Astrocyte of the hippocampus (primary cell): ENCODE data around the gene ROMO1.

Experiments
- DNase-seq: peaks from one replicate; pipeline ENCODE4 v3.0.0; 2011; ENCODE audit warnings: low read depth, low spot score

Gene ROMO1

DNA sequence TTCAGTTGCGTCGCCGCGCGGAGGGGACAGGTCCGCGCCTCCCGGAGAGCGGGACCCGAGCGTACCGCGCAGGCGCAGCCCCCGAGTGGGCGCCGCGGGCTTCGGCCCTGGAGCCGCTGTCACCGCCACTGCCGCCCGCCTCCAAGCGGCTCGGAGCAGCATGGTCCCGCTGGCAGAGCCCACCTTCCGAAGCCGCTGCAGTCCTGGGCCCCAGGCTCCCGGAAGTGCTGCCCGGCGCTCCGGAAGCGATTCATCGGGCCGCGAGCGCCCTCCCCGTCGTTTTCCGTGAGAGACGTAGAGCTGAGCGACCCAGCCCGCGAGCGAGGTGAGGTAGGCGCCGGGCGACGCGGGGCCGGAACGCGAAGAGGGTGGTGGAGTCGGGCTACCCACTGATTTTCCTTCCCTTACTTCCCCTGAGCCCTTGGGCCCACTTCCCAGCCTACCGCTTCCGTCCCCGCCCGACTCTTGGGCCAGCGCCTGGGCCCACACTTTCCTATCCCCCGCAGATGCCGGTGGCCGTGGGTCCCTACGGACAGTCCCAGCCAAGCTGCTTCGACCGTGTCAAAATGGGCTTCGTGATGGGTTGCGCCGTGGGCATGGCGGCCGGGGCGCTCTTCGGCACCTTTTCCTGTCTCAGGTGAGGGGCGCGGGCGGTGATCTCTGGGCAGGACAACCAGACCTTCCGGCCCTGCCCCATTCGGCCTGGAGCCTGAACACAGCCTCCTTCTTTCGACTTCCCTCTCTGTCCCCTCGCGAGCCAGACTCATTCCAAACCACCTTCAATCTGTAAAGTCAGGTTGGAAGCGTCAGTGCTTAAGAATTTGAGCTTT lies at the start of gene ROMO1, which contains the start of gene NFS1:
ROMO1 (plus strand) TSS at position 279 of the 830 bp plus-strand sequence; CDS start at position 507, 228 bp downstream.
NFS1 (minus strand) TSS at position 226 of the 830 bp plus-strand sequence; CDS start at position 162, 64 bp downstream.
- DNase-seq = peak; percentile 95

DNA sequence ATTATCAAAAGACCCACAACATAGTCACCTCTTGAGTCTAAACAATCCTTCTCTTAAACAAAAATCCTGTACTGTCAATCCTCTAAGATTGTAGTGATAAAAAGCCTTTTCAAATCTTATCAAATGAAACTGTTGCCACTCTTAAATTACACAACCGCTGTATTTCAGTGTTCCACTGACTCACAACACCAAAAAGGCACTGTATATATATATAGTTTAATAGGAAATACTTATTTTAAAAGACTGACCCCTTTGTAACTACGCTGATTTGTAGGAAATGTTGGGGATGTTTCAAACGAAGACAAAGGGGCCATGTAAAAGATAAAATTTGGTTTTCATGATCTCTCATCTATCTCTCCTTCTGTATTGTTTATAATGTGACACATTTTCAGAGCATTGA lies 48.6 kb upstream of the ROMO1 start:
- DNase-seq = no peak

DNA sequence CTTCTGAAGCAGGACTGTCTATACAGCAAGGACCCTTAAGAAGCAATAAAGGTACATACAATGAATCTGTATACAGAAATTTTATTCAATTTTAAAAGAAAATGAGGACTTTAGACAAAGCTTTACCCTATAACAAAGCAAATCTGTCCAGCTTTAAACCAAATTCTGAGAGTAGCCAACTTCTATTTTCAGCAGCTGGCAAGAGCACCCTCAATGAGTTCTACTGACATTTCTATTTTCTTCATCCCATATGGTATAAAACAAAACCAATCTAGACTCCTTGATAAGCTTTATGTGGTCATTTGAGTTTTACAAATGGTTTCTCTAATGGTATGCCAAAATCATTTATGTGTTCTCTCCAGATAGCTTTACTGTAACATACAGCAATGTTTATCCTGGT lies 47.2 kb upstream of the ROMO1 start:
- no peak for DNase-seq

- DNase-seq = no peak
Observed at GRCh38 chr20:35652641-35653429, 46.4 kb upstream of the ROMO1 start.

GRCh38 chr20:35653430-35653734 lies 45.8 kb upstream of the ROMO1 start:
- no peak for DNase-seq

DNA sequence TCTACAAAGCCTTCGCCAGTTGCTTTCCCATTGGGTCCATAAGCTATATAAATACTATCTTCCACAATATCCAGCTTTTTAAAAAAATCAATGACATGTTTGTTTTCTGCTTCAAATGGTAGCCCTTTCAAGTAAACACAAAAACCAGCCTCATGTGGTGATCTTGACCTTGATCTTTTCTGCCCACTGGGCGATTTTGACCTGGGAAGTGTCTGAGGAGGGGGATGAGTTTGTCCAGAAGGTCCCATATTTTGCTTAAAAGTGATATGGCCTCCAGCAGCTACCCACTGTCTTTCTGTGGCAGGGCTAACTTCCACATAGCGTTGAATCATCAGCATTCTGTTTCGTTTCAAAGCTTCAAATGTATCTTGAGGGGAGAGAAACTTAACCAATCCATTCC lies 45.3 kb upstream of the ROMO1 start:
- no peak for DNase-seq

DNA sequence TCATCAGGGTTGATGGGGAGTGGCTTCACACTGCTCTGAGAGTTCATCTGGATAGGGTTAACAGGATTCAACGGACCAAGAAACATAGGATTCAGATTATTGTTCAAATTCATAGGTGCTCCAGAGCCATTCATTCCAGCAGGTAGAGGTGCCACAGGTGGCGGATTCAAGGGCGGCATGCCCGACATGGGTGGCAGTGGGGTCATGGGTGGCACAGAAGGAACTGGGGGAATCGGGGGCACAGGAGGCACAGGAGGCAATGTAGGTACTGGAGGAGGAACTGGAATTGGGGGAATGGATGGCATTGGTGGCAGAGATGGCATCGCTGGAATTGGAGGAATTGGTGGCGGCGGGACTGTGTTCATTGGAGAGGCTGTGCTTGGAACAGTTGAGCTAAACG lies 44.8 kb upstream of the ROMO1 start:
- no peak for DNase-seq

DNA sequence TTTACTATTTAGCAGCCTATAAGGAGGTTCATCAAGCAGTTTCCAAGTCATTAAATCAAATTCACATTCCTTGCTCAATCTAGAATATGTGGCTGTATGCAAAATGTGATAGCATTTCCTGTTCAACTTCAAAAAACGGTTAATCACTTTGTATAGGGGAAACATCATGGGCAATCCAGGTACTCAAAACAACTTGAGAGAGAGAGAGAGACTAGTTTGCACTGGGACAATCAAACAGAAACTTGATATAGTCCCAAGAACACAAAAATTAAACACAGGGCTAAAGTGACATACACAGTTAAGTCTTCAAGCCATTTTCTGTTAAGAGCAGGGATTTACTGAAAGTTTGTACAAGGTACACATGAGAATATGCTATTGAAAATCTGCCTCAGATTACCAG lies 41.9 kb upstream of the ROMO1 start:
- no peak for DNase-seq

DNA sequence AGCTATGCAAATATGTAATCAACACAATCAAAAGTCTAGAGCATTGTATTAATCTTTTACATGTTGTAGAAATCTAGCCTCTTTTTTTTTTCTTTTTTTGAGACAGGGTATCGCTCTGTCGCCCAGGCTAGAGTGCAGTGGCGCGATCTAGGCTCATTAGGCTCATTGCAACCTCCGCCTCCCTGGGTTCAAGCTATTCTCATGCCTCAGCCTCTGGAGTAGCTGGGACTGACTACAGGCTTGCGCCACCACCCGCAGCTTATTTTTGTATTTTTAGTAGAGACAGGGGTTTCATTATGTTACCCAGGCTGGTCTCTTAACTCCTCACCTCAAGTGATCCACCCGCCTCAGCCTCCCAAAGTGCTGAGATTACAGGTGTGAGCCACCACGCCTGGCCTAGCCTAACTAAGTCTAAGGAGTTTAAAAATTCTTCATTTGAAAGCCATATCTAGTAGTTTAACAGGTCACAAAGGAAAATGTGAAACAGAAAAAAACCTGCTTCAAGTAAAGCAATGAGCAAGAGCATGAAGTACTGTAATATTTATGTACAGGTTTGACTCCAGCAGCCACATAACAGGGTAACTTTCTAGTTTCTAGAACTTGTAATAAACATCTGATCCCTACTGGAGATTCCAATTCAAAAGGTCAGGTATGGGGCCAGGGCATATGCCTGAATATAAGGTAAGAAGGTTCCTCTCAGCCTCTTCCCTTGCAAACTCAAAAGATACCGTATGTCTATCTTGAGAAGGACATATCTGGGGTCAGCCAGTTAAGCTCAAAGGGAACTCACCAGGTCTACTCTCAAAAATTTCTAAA lies 38.9 kb upstream of the ROMO1 start:
- DNase-seq = no peak

DNA sequence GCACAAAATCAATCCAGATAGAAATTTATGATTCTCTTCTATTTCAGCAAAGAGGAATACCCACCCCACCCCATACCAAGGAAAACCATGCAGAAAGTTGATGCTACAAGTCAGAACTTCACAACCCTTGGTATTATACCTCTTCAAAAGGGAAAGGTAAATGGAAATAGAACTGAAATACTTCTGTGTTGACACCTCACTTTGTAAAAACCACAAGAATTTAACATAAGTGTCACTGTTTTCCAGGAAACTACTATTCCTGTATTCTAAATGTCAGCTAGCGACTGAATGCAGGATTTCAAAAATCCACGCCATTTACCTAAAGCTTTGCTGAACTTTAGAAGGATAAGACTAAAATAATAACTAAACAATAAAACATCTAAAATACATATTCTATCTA lies 38.2 kb upstream of the ROMO1 start:
- DNase-seq = peak; percentile 41

GRCh38 chr20:35661908-35662307 lies 37.3 kb upstream of the ROMO1 start:
- DNase-seq = no peak

- DNase-seq = no peak
Observed at GRCh38 chr20:35662551-35662950, 36.7 kb upstream of the ROMO1 start.

GRCh38 chr20:35663516-35664465 lies 35.4 kb upstream of the ROMO1 start:
- peak; percentile 55 for DNase-seq

- DNase-seq = peak; percentile 97
Observed at GRCh38 chr20:35664466-35665206, 34.6 kb upstream of the ROMO1 start, which contains the start of the genes CPNE1 and RBM12. TSS of gene CPNE1 (minus strand) at chr20:35664900. CDS start at chr20:35632923, 31,977 bp downstream. TSS of gene RBM12 (minus strand) at chr20:35664900. CDS start at chr20:35655322, 9,578 bp downstream.

DNA sequence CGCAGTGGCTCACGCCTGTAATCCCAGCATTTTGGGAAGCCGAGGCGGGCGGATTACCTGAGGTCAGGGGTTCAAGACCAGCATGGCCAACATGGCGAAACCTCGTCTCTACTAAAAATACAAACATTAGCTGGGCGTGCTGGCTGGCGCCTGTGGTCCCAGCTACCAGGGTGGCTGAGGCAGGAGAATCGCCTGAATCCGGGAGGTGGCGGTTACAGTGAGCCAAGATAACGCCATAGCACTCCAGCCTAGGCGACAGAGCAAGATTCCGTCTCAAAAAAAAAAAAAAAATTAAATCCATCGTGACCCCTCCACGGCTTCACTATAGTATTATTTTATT lies 33.3 kb upstream of the ROMO1 start:
- no peak for DNase-seq

DNA sequence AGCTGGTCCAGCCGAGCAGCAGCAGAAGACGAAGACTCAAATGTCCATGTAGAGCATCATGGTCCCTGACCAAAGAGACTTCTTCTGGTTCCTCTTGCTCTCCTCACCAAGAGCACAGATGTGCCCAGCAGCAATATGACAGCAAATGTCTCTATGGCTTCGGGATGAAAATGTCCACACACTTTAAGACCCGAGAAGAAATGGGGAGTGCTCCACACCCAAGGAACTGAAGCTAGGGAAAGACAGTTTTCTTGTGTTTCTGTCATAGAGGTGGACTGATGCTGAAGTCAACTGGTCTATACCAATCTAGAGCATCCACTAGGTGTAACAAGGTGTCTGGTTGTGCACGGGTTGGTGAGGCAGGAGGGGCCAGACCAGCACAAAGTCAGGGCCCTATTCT lies 30.0 kb upstream of the ROMO1 start:
- DNase-seq = no peak

- DNase-seq = no peak
Observed at GRCh38 chr20:35669681-35670080, 29.5 kb upstream of the ROMO1 start.

GRCh38 chr20:35673884-35674283 lies 25.3 kb upstream of the ROMO1 start:
- DNase-seq = no peak

- DNase-seq = no peak
Observed at GRCh38 chr20:35674921-35675320, 24.3 kb upstream of the ROMO1 start.
